Endothelial cell (in vitro differentiated cells): Measurements from ENCODE around the gene AGBL4. TPM values are rescaled to one million over a fixed set of nuclear protein-coding genes. Genes with fewer than 3 reads are reported as not detected.

Experiments
- DNase-seq: peaks from one replicate; pipeline ENCODE4 v3.0.0; 2021; ENCODE audit warnings: low spot score
- H3K27ac Mint-ChIP-seq: one replicate; pipeline ENCODE4 v1.8.0; 2021; ENCODE audit warnings: mixed read lengths, inconsistent platforms; ENCODE audit not compliant: unreplicated experiment
- H3K27me3 Mint-ChIP-seq: one replicate; pipeline ENCODE4 v1.8.0; 2021; ENCODE audit warnings: mild to moderate bottlenecking, moderate library complexity, mixed read lengths, inconsistent platforms; ENCODE audit not compliant: unreplicated experiment
- H3K36me3 Mint-ChIP-seq: one replicate; pipeline ENCODE4 v1.8.0; 2021; ENCODE audit warnings: mild to moderate bottlenecking, low read depth, mixed read lengths, inconsistent platforms; ENCODE audit not compliant: unreplicated experiment
- H3K4me1 Mint-ChIP-seq: one replicate; pipeline ENCODE4 v1.8.0; 2021; ENCODE audit warnings: mild to moderate bottlenecking, mixed read lengths, inconsistent platforms; ENCODE audit not compliant: unreplicated experiment
- H3K4me3 Mint-ChIP-seq: one replicate; pipeline ENCODE4 v1.8.0; 2021; ENCODE audit warnings: mild to moderate bottlenecking, mixed read lengths, inconsistent platforms; ENCODE audit not compliant: unreplicated experiment
- H3K9me3 Mint-ChIP-seq: one replicate; pipeline ENCODE4 v1.8.0; 2021; ENCODE audit warnings: mixed read lengths, inconsistent platforms; ENCODE audit not compliant: unreplicated experiment
- CTCF ChIP-seq: fragments of 200-600 bp; sonication (generic); IDR thresholded peaks from one replicate; pipeline ENCODE4 v1.5.0; 2021; ENCODE audit warnings: antibody characterized with exemption; ENCODE audit not compliant: unreplicated experiment
- total RNA-seq: library from RNA; stranded (reverse); fragmentation: NEBNext Ultra II Directional; extraction: Animal tissue kit (Norgen Biotek cat#: 25700); gene quantifications from one replicate; pipeline ENCODE4 v1.2.1, GENCODE V29; 2021; ENCODE audit not compliant: unreplicated experiment

The AGBL4 gene
- total RNA-seq, 1 donor from 2014 or later, result 0.51 TPM

GRCh38 chr1:48668339-48668738 lies 1355.4 kb downstream of the AGBL4 start:
- TF ChIP-seq CTCF, result no peak
- Mint-ChIP-seq H3K36me3 (no peaks in the 10 kb centered on the region), H3K4me3 (no peak overlapping the region), H3K9me3 (peaks cover 4% of the 10 kb centered on the region), H3K27me3 (no peaks in the 10 kb centered on the region), H3K27ac (no peak overlapping the region), H3K4me1 (peaks cover 8% of the 10 kb centered on the region)
- DNase-seq, result no peak

GRCh38 chr1:48667782-48668181 lies 1356.0 kb downstream of the AGBL4 start:
- Mint-ChIP-seq H3K9me3 (peaks cover 4% of the 10 kb centered on the region), H3K4me3 (no peak overlapping the region), H3K36me3 (no peaks in the 10 kb centered on the region), H3K27me3 (no peaks in the 10 kb centered on the region), H3K4me1 (peaks cover 5% of the 10 kb centered on the region), H3K27ac (no peak overlapping the region)
- no peak for DNase-seq
- no peak for TF ChIP-seq CTCF

GRCh38 chr1:48665708-48666407 lies 1357.9 kb downstream of the AGBL4 start:
- H3K4me1 Mint-ChIP-seq, result peaks cover 5% of the 10 kb centered on the region
- H3K4me3 Mint-ChIP-seq, result no peak overlapping the region
- H3K36me3 Mint-ChIP-seq, result no peaks in the 10 kb centered on the region
- H3K9me3 Mint-ChIP-seq, result peaks cover 4% of the 10 kb centered on the region
- no peaks in the 10 kb centered on the region for H3K27me3 Mint-ChIP-seq
- TF ChIP-seq CTCF, result no peak
- no peak for DNase-seq
- H3K27ac Mint-ChIP-seq, result no peak overlapping the region

- no peak for DNase-seq
- peaks cover 2% of the 10 kb centered on the region for H3K27me3 Mint-ChIP-seq
- TF ChIP-seq CTCF, result no peak
- no peaks in the 10 kb centered on the region for H3K4me1 Mint-ChIP-seq
- H3K36me3 Mint-ChIP-seq, result no peaks in the 10 kb centered on the region
- no peaks in the 10 kb centered on the region for H3K9me3 Mint-ChIP-seq
- H3K4me3 Mint-ChIP-seq, result no peak overlapping the region
- no peak overlapping the region for H3K27ac Mint-ChIP-seq
These were observed 1361.9 kb downstream of the AGBL4 start for GRCh38 chr1:48661726-48662463.

GRCh38 chr1:48659801-48660200 lies 1364.0 kb downstream of the AGBL4 start:
- no peaks in the 10 kb centered on the region for H3K36me3 Mint-ChIP-seq
- H3K9me3 Mint-ChIP-seq, result no peaks in the 10 kb centered on the region
- no peak for DNase-seq
- H3K4me3 Mint-ChIP-seq, result no peak overlapping the region
- no peak overlapping the region for H3K27ac Mint-ChIP-seq
- H3K4me1 Mint-ChIP-seq, result no peaks in the 10 kb centered on the region
- H3K27me3 Mint-ChIP-seq, result peaks cover 2% of the 10 kb centered on the region
- no peak for TF ChIP-seq CTCF
